ENCODE measurements around the gene PLCB2. TPM values are rescaled to one million over a fixed set of nuclear protein-coding genes. Genes with fewer than 3 reads are reported as not detected.
A peak's percentile ranks its signal among the peaks of the same experiment; 100 is the strongest.

PLCB2 gene
- total and polyA plus RNA-seq, 5 donors = 11.5 to 28.9 (median 19.5) TPM

GRCh38 chr15:40253167-40253790, 54.5 kb downstream of the PLCB2 start:
- peak in 1 of 2 donors; percentile 24 for ATAC-seq
- Histone ChIP-seq H3K27me3 (ENCODE audit: control insufficient read depth, insufficient read depth) (no peaks in the 10 kb centered on the region), H3K9me3 (ENCODE audit: control insufficient read depth, low read length) (no peaks in the 10 kb centered on the region), H3K4me1 (ENCODE audit: control insufficient read depth, insufficient read depth, low read length) (peaks cover 8% of the 10 kb centered on the region), H3K4me3 (ENCODE audit: low read length) (peak overlapping the region; percentile 50), H3K27ac (ENCODE audit: low read length) (no peak overlapping the region)
- intact Hi-C loops (cut with DNase I) = no loop called here
- WGBS = 39% methylated on average over 28 of the region's 28 CpGs
- DNase-seq = peak in 2 of 3 donors; percentile 4 to 35

DNA sequence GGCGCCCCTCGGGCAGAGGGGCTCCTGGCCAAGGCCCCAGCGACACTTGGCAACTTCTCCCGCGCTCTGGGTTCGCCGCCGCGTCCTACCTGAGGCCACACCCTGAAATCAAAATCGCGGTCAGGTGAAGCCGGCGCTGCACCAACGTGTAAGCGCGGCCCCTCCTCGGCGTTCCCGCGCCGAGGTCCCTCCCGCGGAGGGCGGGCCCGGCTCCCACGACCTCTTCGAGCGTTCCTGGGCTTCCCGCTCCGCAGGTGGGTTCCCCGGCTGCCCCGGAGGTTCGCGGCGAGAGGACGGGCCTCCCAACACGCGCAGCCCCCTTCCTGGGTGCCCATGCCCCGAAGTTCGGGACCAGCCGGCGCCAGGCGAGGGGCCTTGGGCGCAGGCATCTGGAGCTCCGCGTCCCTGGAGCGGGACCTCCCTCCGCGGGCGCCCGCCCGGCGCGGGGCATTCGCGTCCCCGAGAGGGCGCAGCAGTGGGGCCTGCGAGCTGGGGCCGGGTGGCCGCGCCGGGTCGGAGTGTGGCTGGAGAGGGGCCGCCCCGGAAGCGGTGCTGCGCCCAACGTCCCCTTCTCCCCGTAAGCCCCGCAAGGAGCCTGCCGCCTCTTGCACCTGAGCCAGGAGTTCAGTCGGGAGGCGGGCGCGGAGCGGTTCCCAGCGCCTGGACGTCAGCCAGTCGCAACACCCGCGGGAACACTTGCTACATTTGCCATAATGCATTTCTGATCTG, 55.1 kb downstream of the PLCB2 start:
- DNase-seq (peak; percentile 41 to 78 (median 69)), ATAC-seq (peak; percentile 49)
- Histone ChIP-seq H3K4me1 (ENCODE audit: control insufficient read depth, insufficient read depth, low read length) (peaks cover 8% of the 10 kb centered on the region), H3K27me3 (ENCODE audit: control insufficient read depth, insufficient read depth) (no peaks in the 10 kb centered on the region), H3K4me3 (ENCODE audit: low read length) (peak overlapping the region; percentile 50), H3K9me3 (ENCODE audit: control insufficient read depth, low read length) (no peaks in the 10 kb centered on the region), H3K27ac (ENCODE audit: low read length) (peak overlapping the region; percentile 51)
- WGBS = 3% methylated on average over 82 of the region's 82 CpGs
- intact Hi-C loops (cut with DNase I) = no loop called here

DNA sequence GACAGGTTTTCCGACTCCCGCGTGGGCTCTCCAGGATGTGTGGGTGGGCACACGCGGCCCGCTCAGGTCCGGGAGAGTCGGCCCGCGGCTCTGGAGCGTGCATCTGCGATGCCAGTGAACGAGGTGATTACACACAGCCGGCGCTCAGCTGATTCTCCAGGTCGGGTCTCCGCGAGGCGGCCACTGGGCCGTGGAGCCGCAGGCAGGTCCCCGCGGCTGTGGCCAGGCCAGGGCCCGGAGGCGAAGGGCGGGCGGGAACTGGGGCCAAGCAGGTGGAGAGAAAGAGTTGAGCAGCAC, 55.6 kb downstream of the PLCB2 start:
- WGBS = 44% methylated on average over 27 of the region's 27 CpGs
- no peaks in the 10 kb centered on the region for H3K27me3 ChIP-seq (ENCODE audit: control insufficient read depth, insufficient read depth)
- peak overlapping the region; percentile 50 for H3K4me3 ChIP-seq (ENCODE audit: low read length)
- peak overlapping the region; percentile 51 for H3K27ac ChIP-seq (ENCODE audit: low read length)
- peak in 1 of 3 donors; percentile 69 for DNase-seq
- no peaks in the 10 kb centered on the region for H3K9me3 ChIP-seq (ENCODE audit: control insufficient read depth, low read length)
- peak; percentile 5 to 7 for ATAC-seq
- H3K4me1 ChIP-seq (ENCODE audit: control insufficient read depth, insufficient read depth, low read length) = peaks cover 8% of the 10 kb centered on the region
- intact Hi-C loops (cut with DNase I) = no loop called here

DNA sequence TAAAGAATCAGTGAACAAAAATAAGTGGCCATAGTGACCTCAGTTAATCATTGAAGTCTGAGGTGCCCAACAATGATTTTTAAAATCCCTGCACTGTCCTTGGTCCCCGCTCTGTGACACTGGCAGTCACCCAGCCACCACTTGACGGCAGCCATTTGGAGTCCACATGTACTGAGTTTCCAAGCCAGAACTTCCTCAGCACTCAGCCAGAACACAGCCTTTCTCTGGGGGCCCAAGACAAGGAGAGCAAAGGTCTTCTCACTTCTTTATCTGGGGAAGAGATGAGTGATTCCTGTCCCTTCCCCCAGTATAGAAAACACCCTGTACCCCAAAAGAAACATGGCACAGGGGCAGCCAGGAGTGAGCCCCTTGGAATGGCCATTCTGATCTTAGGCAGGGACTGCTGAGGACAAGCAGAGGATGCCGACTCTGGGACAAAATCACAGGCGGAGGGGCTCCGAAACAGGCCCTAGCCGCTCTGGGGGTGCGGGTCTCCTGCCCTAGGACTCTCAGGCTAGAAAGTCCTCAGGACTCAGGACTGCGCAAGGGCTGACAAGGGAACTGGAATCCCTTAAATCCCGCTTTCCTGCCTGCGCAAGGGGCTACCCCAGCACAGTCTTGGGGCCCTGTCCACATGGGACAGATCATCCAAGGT, 56.1 kb downstream of the PLCB2 start:
- H3K4me3 ChIP-seq (ENCODE audit: low read length) = no peak overlapping the region
- H3K27ac ChIP-seq (ENCODE audit: low read length) = peak overlapping the region; percentile 81
- no peaks in the 10 kb centered on the region for H3K9me3 ChIP-seq (ENCODE audit: control insufficient read depth, low read length)
- intact Hi-C loops (cut with DNase I) = no loop called here
- 77% methylated on average over 10 of the region's 10 CpGs for WGBS
- ATAC-seq = peak in 1 of 2 donors; percentile 47
- H3K27me3 ChIP-seq (ENCODE audit: control insufficient read depth, insufficient read depth) = no peaks in the 10 kb centered on the region
- DNase-seq = peak in 2 of 3 donors; percentile 74 to 76
- peaks cover 8% of the 10 kb centered on the region for H3K4me1 ChIP-seq (ENCODE audit: control insufficient read depth, insufficient read depth, low read length)

GRCh38 chr15:40250771-40251483, 56.8 kb downstream of the PLCB2 start:
- intact Hi-C loops (cut with DNase I) = no loop called here
- ATAC-seq = no peak
- no peaks in the 10 kb centered on the region for H3K9me3 ChIP-seq (ENCODE audit: control insufficient read depth, low read length)
- WGBS = 72% methylated on average over 13 of the region's 13 CpGs
- no peak overlapping the region for H3K4me3 ChIP-seq (ENCODE audit: low read length)
- H3K27me3 ChIP-seq (ENCODE audit: control insufficient read depth, insufficient read depth) = no peaks in the 10 kb centered on the region
- H3K4me1 ChIP-seq (ENCODE audit: control insufficient read depth, insufficient read depth, low read length) = peaks cover 8% of the 10 kb centered on the region
- DNase-seq = peak in 1 of 3 donors; percentile 37
- H3K27ac ChIP-seq (ENCODE audit: low read length) = peak overlapping the region; percentile 81

- ATAC-seq = no peak
- no peak for DNase-seq
- Histone ChIP-seq H3K27ac (ENCODE audit: low read length) (peak overlapping the region; percentile 10), H3K4me1 (ENCODE audit: control insufficient read depth, insufficient read depth, low read length) (peaks cover 8% of the 10 kb centered on the region), H3K4me3 (ENCODE audit: low read length) (no peak overlapping the region), H3K9me3 (ENCODE audit: control insufficient read depth, low read length) (no peaks in the 10 kb centered on the region), H3K27me3 (ENCODE audit: control insufficient read depth, insufficient read depth) (no peaks in the 10 kb centered on the region)
- intact Hi-C loops (cut with DNase I) = no loop called here
- WGBS = 92% methylated on average over 8 of the region's 8 CpGs
These were observed 57.5 kb downstream of the PLCB2 start for GRCh38 chr15:40250304-40250656.

GRCh38 chr15:40249477-40250303, 58.0 kb downstream of the PLCB2 start:
- no peak overlapping the region for H3K4me3 ChIP-seq (ENCODE audit: low read length)
- DNase-seq (peak in 1 of 3 donors; percentile 46), ATAC-seq (no peak)
- H3K4me1 ChIP-seq (ENCODE audit: control insufficient read depth, insufficient read depth, low read length) = peaks cover 8% of the 10 kb centered on the region
- 44% methylated on average over 11 of the region's 11 CpGs for WGBS
- intact Hi-C loops (cut with DNase I) = no loop called here
- H3K27me3 ChIP-seq (ENCODE audit: control insufficient read depth, insufficient read depth) = no peaks in the 10 kb centered on the region
- H3K9me3 ChIP-seq (ENCODE audit: control insufficient read depth, low read length) = no peaks in the 10 kb centered on the region
- H3K27ac ChIP-seq (ENCODE audit: low read length) = peak overlapping the region; percentile 31

DNA sequence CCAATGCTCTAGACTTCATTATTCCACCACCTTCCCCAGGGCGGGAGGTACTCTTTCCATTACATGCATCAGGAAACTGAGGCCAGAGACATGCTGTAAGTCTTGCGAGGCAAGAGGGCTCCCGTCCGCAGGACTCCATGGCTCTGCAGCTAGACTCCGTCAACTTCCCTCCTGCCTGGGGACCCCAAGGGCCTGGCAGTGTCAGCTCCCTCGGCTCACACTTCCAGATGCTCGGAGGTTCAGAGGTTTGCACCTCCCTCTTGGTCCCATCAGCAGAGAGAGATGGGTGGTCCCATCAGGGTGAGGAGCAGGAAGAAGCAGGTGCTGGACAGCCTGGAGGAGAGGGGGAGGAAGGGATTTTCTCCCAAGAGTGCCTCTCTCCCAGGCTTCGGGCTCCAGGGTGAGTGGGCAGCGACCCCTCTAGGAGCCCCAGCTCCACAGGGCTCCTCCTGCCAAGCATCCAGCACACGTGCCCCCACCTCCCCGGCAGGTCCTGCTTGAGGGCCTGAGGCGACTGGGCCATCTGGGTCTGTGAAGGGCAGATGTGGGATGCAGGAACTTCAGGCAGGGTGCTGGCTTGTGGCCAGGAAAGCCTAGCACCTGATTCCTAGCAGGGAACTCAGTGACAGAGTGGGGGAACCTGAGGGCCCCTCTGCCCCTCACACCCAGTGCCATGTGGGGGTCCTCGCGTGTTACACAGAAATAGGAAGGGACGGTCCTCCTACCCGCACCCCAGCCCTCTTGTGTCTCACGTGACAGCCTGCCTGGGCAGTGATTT, 59.5 kb downstream of the PLCB2 start:
- DNase-seq = peak in 1 of 3 donors; percentile 45

DNA sequence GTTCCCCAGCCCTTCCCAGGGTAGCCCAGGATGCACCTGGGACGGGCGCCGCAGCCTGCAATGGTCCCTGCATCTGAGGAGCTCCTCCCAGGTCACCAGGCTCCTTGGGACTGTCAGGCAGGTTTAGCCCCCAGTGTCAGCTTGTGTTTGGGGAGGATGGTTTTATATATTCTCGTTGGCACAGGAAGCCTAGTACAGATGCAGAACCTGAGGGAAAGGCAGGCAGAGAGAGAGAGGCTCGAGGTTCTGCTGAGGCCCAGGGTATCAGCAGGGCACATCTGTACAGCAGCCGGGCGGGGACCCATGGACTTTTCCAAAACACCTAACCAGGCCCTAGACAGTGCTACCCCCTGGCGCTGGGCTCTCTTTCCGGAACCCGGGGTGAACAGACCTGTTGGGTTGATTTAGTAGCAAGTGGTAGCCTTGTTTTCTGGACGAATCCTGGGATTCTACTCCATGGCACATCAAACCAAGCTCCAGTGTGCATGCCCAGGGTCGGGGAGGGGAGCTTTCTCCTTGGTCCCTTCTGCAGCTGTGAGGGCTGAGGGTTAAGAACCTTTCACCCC, 60.2 kb downstream of the PLCB2 start:
- 86% methylated on average over 12 of the region's 12 CpGs for WGBS
- H3K4me1 ChIP-seq (ENCODE audit: control insufficient read depth, insufficient read depth, low read length) = peaks cover 2% of the 10 kb centered on the region

More for the DNA sequence above, 59.5 kb downstream of the PLCB2 start:
- ATAC-seq = no peak
- peaks cover 3% of the 10 kb centered on the region for H3K4me1 ChIP-seq (ENCODE audit: control insufficient read depth, insufficient read depth, low read length)
- H3K9me3 ChIP-seq (ENCODE audit: control insufficient read depth, low read length) = no peaks in the 10 kb centered on the region
- no peak overlapping the region for H3K4me3 ChIP-seq (ENCODE audit: low read length)
- H3K27ac ChIP-seq (ENCODE audit: low read length) = no peak overlapping the region
- WGBS = 86% methylated on average over 17 of the region's 17 CpGs
- intact Hi-C loops (cut with DNase I) = no loop called here
- H3K27me3 ChIP-seq (ENCODE audit: control insufficient read depth, insufficient read depth) = no peaks in the 10 kb centered on the region

More for the DNA sequence above, 60.2 kb downstream of the PLCB2 start:
- no peak overlapping the region for H3K4me3 ChIP-seq (ENCODE audit: low read length)
- no peak overlapping the region for H3K27ac ChIP-seq (ENCODE audit: low read length)
- no peaks in the 10 kb centered on the region for H3K9me3 ChIP-seq (ENCODE audit: control insufficient read depth, low read length)
- ATAC-seq (no peak), DNase-seq (peak in 1 of 3 donors; percentile 15)
- intact Hi-C loops (cut with DNase I) = no loop called here
- no peaks in the 10 kb centered on the region for H3K27me3 ChIP-seq (ENCODE audit: control insufficient read depth, insufficient read depth)
